Measurements from ENCODE around the gene DAPK1.
"Not testable (repeated sequence)": the region's sequence is repeated elsewhere in the genome, so short reads cannot be mapped to it uniquely, and the experiment has no call there.

Gene DAPK1

DNA sequence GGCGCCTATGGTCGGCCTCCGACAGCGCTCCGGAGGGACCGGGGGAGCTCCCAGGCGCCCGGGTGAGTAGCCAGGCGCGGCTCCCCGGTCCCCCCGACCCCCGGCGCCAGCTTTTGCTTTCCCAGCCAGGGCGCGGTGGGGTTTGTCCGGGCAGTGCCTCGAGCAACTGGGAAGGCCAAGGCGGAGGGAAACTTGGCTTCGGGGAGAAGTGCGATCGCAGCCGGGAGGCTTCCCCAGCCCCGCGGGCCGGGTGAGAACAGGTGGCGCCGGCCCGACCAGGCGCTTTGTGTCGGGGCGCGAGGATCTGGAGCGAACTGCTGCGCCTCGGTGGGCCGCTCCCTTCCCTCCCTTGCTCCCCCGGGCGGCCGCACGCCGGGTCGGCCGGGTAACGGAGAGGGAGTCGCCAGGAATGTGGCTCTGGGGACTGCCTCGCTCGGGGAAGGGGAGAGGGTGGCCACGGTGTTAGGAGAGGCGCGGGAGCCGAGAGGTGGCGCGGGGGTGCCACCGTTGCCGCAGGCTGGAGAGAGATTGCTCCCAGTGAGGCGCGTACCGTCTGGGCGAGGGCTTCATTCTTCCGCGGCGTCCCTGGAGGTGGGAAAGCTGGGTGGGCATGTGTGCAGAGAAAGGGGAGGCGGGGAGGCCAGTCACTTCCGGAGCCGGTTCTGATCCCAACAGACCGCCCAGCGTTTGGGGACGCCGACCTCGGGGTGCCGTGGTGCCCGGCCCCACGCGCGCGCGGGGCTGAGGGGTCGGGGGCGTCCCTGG, 561 bp downstream of the DAPK1 start:
- Histone ChIP-seq H2AFZ (ENCODE audit: low read depth, low read length) (no peak overlapping the region), H3K9ac (ENCODE audit: low read length) (no peak overlapping the region), H3K9me3 (ENCODE audit: insufficient read depth, low read length) (no peaks in the 10 kb centered on the region), H4K20me1 (ENCODE audit: insufficient read depth, low read length) (no peaks in the 10 kb centered on the region), H3K4me2 (ENCODE audit: low read length) (no peak overlapping the region), H3K27ac (ENCODE audit: low read length) (no peak overlapping the region), H3K36me3 (replicated peaks; ENCODE audit: low read depth, low read length) (no peaks in the 10 kb centered on the region), H3K4me3 (ENCODE audit: low read length) (no peak overlapping the region), H3K27me3 (ENCODE audit: low read depth, low read length) (no peaks in the 10 kb centered on the region), H3K4me1 (ENCODE audit: low read length) (no peaks in the 10 kb centered on the region), H3K79me2 (ENCODE audit: low read length) (no peaks in the 10 kb centered on the region)
- no peak for TF ChIP-seq EZH2phosphoT487 (IDR thresholded peaks at IDR 0.05; ENCODE audit: low read depth)
- TF ChIP-seq, protein P1, sequence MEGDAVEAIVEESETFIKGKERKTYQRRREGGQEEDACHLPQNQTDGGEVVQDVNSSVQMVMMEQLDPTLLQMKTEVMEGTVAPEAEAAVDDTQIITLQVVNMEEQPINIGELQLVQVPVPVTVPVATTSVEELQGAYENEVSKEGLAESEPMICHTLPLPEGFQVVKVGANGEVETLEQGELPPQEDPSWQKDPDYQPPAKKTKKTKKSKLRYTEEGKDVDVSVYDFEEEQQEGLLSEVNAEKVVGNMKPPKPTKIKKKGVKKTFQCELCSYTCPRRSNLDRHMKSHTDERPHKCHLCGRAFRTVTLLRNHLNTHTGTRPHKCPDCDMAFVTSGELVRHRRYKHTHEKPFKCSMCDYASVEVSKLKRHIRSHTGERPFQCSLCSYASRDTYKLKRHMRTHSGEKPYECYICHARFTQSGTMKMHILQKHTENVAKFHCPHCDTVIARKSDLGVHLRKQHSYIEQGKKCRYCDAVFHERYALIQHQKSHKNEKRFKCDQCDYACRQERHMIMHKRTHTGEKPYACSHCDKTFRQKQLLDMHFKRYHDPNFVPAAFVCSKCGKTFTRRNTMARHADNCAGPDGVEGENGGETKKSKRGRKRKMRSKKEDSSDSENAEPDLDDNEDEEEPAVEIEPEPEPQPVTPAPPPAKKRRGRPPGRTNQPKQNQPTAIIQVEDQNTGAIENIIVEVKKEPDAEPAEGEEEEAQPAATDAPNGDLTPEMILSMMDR (IDR thresholded peaks at IDR 0.05; ENCODE audit: low read depth, low read length): no peak

DNA sequence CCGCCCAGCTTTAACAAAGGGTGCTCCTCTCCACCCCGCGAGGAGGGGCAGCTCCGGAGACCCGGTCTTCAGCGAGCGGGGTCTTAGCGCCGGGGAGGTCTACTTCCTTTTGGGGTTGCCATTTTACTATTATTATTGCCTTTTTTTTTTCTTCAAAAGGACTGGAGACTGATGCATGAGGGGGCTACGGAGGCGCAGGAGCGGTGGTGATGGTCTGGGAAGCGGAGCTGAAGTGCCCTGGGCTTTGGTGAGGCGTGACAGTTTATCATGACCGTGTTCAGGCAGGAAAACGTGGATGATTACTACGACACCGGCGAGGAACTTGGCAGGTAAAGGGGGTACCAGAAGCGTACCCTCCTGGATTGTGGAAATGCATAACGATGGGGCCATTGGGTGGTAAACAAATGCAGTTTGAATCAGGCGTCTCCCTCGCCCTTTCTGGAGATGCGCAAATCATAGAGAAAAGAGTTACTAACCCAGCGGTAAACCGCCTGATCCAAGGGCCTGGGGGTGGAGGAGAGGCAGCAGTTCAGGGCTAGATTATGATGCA, 1.2 kb downstream of the DAPK1 start:
- no peak overlapping the region for H3K4me3 ChIP-seq (ENCODE audit: low read length)

DNA sequence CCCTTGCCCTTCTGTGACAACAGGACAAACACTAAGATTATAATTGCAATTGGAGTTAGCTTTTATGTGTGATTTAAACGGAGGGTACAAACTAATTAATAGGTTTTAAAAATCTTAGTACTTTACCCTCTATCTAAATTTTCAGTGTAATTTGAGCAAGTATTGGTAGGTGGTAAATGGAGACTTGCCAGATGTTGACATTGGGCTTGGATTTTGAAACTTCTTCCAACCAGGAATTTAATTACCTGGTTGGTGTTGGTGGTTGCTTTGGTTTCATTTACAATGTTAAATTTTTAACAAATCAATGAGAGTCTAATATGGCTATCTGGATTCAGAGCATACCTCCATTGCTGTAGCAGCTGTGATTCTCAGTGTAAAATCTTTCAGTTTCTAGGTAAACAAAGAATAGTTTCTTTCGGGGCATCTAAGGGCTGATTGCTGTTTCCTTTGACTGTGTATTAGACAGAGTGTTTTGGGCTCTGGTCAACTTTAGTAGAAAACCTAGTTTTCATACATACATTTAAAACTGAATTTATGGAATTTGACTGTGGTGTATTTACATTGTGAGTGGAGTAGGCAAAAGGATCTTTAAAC, 1.9 kb downstream of the DAPK1 start:
- Histone ChIP-seq H3K9me3 (ENCODE audit: insufficient read depth, low read length) (no peaks in the 10 kb centered on the region), H2AFZ (ENCODE audit: low read depth, low read length) (no peak overlapping the region), H3K4me1 (ENCODE audit: low read length) (no peaks in the 10 kb centered on the region), H3K4me2 (ENCODE audit: low read length) (no peak overlapping the region), H3K27me3 (ENCODE audit: low read depth, low read length) (no peaks in the 10 kb centered on the region), H3K4me3 (ENCODE audit: low read length) (no peak overlapping the region), H3K79me2 (ENCODE audit: low read length) (no peaks in the 10 kb centered on the region), H4K20me1 (ENCODE audit: insufficient read depth, low read length) (no peaks in the 10 kb centered on the region), H3K9ac (ENCODE audit: low read length) (no peak overlapping the region), H3K27ac (ENCODE audit: low read length) (no peak overlapping the region), H3K36me3 (replicated peaks; ENCODE audit: low read depth, low read length) (no peaks in the 10 kb centered on the region)
- TF ChIP-seq, protein P1 (IDR thresholded peaks at IDR 0.05; ENCODE audit: low read depth, low read length): no peak
- TF ChIP-seq EZH2phosphoT487 (IDR thresholded peaks at IDR 0.05; ENCODE audit: low read depth): no peak

More for the DNA sequence above, 1.2 kb downstream of the DAPK1 start:
- no peaks in the 10 kb centered on the region for H4K20me1 ChIP-seq (ENCODE audit: insufficient read depth, low read length)
- H2AFZ ChIP-seq (ENCODE audit: low read depth, low read length): no peak overlapping the region
- H3K4me1 ChIP-seq (ENCODE audit: low read length): no peaks in the 10 kb centered on the region
- H3K36me3 ChIP-seq (replicated peaks; ENCODE audit: low read depth, low read length): no peaks in the 10 kb centered on the region
- H3K79me2 ChIP-seq (ENCODE audit: low read length): no peaks in the 10 kb centered on the region
- H3K9ac ChIP-seq (ENCODE audit: low read length): no peak overlapping the region
- no peak overlapping the region for H3K27ac ChIP-seq (ENCODE audit: low read length)
- no peak overlapping the region for H3K4me2 ChIP-seq (ENCODE audit: low read length)
- no peak for TF ChIP-seq EZH2phosphoT487 (IDR thresholded peaks at IDR 0.05; ENCODE audit: low read depth)
- TF ChIP-seq, protein P1 (IDR thresholded peaks at IDR 0.05; ENCODE audit: low read depth, low read length): no peak
- H3K27me3 ChIP-seq (ENCODE audit: low read depth, low read length): no peaks in the 10 kb centered on the region
- no peaks in the 10 kb centered on the region for H3K9me3 ChIP-seq (ENCODE audit: insufficient read depth, low read length)

DNA sequence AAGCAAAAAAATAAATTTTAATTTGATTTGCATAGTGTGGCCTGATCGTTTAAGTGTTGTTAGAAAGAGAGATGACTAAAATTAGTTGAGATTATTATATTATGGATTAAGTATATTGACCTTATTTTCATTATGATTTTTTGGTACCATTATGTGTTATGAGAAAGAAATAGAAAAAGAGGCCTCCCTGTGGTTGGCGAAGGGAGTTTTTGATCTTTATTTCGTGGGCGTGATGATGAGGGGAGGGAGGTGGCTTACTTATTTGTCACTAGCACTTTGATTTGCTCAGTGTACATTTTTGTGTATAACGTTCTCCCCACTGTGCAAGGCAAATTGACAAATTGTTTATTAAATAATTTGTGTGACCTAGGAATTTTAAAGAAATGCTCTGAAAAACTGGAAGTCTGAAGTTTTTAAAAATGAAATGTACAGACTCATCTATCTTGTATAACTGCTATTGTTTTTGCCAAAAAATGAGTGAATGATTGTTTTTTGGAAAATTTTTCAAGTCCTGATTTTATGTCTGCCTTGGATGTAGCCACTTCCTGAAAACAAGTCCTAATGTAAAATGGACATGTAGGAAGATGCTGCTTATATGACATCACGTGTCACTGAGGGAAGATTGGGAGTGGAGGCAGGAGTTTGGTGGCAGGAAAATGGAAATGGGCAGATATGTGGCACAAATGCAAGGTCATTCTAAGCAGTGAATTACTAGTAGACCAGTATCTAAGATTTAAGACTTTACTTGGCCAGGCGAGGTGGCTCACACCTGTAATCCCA, 3.0 kb downstream of the DAPK1 start:
- Histone ChIP-seq H3K36me3 (replicated peaks; ENCODE audit: low read depth, low read length) (no peaks in the 10 kb centered on the region), H3K4me2 (ENCODE audit: low read length) (no peak overlapping the region), H3K27ac (ENCODE audit: low read length) (no peak overlapping the region), H4K20me1 (ENCODE audit: insufficient read depth, low read length) (no peaks in the 10 kb centered on the region), H3K9me3 (ENCODE audit: insufficient read depth, low read length) (no peaks in the 10 kb centered on the region), H3K79me2 (ENCODE audit: low read length) (no peaks in the 10 kb centered on the region), H3K9ac (ENCODE audit: low read length) (no peak overlapping the region), H3K27me3 (ENCODE audit: low read depth, low read length) (no peaks in the 10 kb centered on the region), H3K4me3 (ENCODE audit: low read length) (no peak overlapping the region), H3K4me1 (ENCODE audit: low read length) (no peaks in the 10 kb centered on the region), H2AFZ (ENCODE audit: low read depth, low read length) (no peak overlapping the region)
- no peak for TF ChIP-seq EZH2phosphoT487 (IDR thresholded peaks at IDR 0.05; ENCODE audit: low read depth)
- TF ChIP-seq, protein P1 (IDR thresholded peaks at IDR 0.05; ENCODE audit: low read depth, low read length): no peak

DNA sequence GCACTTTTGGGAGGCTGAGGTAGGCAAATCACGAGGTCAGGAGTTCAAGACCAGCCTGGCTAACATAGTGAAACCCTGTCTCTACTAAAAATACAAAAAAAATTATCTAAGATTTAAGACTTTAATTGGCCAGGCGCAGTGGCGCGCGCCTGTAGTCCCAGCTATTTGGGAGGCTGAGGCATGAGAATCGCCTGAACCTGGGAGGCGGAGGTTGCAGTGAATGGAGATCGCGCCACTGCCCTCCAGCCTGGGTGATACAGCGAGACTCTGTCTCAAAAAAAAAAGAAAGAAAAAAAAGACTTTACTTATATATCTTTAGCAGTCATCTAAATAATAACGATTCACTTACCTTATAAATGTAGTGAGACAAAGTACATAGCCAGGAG, 3.6 kb downstream of the DAPK1 start:
- H2AFZ ChIP-seq (ENCODE audit: low read depth, low read length); H3K27me3 ChIP-seq (ENCODE audit: low read depth, low read length); H3K79me2 ChIP-seq (ENCODE audit: low read length); H3K36me3 ChIP-seq (replicated peaks; ENCODE audit: low read depth, low read length); H4K20me1 ChIP-seq (ENCODE audit: insufficient read depth, low read length); H3K4me2 ChIP-seq (ENCODE audit: low read length); H3K4me1 ChIP-seq (ENCODE audit: low read length); H3K9ac ChIP-seq (ENCODE audit: low read length); H3K4me3 ChIP-seq (ENCODE audit: low read length); H3K9me3 ChIP-seq (ENCODE audit: insufficient read depth, low read length); H3K27ac ChIP-seq (ENCODE audit: low read length): not testable (repeated sequence)
